HEK293T (cell line): ENCODE measurements around the gene HK2.

Experiments
- ARNT ChIP-seq: fragments of 450-650 bp; IDR thresholded peaks from 2 replicates; pipeline ENCODE4 v1.6.1; 2017; ENCODE audit warnings: mild to moderate bottlenecking
- BHLHE40 ChIP-seq: fragments of 450-650 bp; IDR thresholded peaks from 2 replicates; pipeline ENCODE4 v1.6.1; 2016; ENCODE audit warnings: mild to moderate bottlenecking, moderate library complexity, borderline replicate concordance
- FOXK2 ChIP-seq: fragments of 450-650 bp; IDR thresholded peaks from 2 replicates; pipeline ENCODE4 v1.6.1; 2016; ENCODE audit warnings: mild to moderate bottlenecking
- FOXM1 ChIP-seq: fragments of 450-650 bp; IDR thresholded peaks from 2 replicates; pipeline ENCODE4 v1.6.1; 2017; ENCODE audit warnings: mild to moderate bottlenecking, borderline replicate concordance
- SP1 ChIP-seq: fragments of 450-650 bp; IDR thresholded peaks from 2 replicates; pipeline ENCODE4 v1.6.1; 2017

- TF ChIP-seq FOXM1 (no peak), SP1 (no peak), BHLHE40 (no peak), FOXK2 (no peak), ARNT (no peak)
Measured at GRCh38 chr2:74942263-74942662, 108.3 kb downstream of the HK2 start.
